Esophagus squamous epithelium (tissue), 4 donors: ENCODE results near the gene RTF2.
"Not testable (repeated sequence)": the region's sequence is repeated elsewhere in the genome, so short reads cannot be mapped to it uniquely, and the experiment has no call there.

Experiments used
- POLR2A ChIP-seq, 4 donors: fragments of 450-650 bp; IDR thresholded peaks; one replicate each; pipeline ENCODE4 v1.6.1; 2017; ENCODE audit warnings: antibody characterized with exemption in 4 of 4, mild to moderate bottlenecking in 4 of 4, moderate library complexity in 3 of 4
- TF ChIP-seq, protein P1 (sequence below), 6 experiments: fragments of 450-650 bp in 4 of 6; fragments of 200-600 bp in 2 of 6; sonication (generic) in 2 of 6; IDR thresholded peaks; one replicate each; pipeline ENCODE4 v1.5.1; 2016 to 2019; ENCODE audit warnings: antibody characterized with exemption in 6 of 6, mild to moderate bottlenecking in 4 of 6, moderate library complexity in 4 of 6

DNA sequence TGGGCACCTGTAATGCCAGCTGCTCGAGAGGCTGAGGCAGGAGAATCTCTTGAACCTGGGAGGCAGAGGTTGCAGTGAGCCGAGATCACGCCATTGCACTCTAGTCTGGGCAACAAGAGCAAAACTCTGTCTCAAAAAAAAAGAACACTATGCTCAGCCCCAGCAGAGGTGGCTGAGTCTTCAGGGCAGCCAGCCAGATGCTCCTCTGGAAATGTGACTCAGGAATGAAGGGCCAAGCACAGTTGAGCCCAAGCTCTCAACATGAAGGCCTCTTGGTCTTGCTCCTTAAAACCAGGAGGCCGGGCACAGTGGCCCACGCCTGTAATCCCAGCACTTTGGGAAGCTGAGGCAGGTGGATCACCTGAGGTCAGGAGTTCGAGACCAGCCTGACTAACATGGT lies 96.1 kb downstream of the RTF2 start:
- TF ChIP-seq POLR2A (IDR thresholded peaks at IDR 0.05): not testable (repeated sequence)
- TF ChIP-seq, protein P1, sequence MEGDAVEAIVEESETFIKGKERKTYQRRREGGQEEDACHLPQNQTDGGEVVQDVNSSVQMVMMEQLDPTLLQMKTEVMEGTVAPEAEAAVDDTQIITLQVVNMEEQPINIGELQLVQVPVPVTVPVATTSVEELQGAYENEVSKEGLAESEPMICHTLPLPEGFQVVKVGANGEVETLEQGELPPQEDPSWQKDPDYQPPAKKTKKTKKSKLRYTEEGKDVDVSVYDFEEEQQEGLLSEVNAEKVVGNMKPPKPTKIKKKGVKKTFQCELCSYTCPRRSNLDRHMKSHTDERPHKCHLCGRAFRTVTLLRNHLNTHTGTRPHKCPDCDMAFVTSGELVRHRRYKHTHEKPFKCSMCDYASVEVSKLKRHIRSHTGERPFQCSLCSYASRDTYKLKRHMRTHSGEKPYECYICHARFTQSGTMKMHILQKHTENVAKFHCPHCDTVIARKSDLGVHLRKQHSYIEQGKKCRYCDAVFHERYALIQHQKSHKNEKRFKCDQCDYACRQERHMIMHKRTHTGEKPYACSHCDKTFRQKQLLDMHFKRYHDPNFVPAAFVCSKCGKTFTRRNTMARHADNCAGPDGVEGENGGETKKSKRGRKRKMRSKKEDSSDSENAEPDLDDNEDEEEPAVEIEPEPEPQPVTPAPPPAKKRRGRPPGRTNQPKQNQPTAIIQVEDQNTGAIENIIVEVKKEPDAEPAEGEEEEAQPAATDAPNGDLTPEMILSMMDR (IDR thresholded peaks at IDR 0.05): not testable (repeated sequence)
